Mucosa of descending colon (tissue), 3 donors: ENCODE results near the gene VIPR1. TPM values are rescaled to one million over a fixed set of nuclear protein-coding genes. Genes with fewer than 3 reads are reported as not detected.

Experiments used
- ATAC-seq: fragments of 200-7000 bp; cut with Tn5 transposase; one replicate; pipeline ENCODE4 v1.9.1; 2020; ENCODE audit warnings: mild to moderate bottlenecking, moderate library complexity
- DNase-seq, 3 donors: peaks; one replicate each; pipeline ENCODE4 v3.0.0-alpha.2; 2020
- H3K36me3 ChIP-seq: fragments of 200-600 bp; one replicate; pipeline ENCODE4 v1.8.0; 2021; ENCODE audit warnings: low read depth, mild to moderate bottlenecking
- H3K4me1 ChIP-seq: fragments of 200-600 bp; one replicate; pipeline ENCODE4 v1.8.0; 2021; ENCODE audit warnings: low read depth, mild to moderate bottlenecking
- H3K4me3 ChIP-seq: fragments of 200-600 bp; one replicate; pipeline ENCODE4 v1.8.0; 2021; ENCODE audit warnings: mild to moderate bottlenecking
- H3K9me3 ChIP-seq: fragments of 200-600 bp; one replicate; pipeline ENCODE4 v1.8.0; 2021; ENCODE audit warnings: mild to moderate bottlenecking
- intact Hi-C, 2 donors: fragments of 100-400 bp; cut with DNase I in 1 of 2; cut with micrococcal nuclease in 1 of 2; formaldehyde crosslinking; loops; one replicate each; pipeline versions ENCODE4 v1.11.0 to v1.11.1; 2022; cut with DNase I, micrococcal nuclease
- total RNA-seq, 3 donors: library from RNA; stranded (reverse); fragmentation: NEBNext Ultra II Directional in 2 of 3; extraction: Animal tissue kit (Norgen Biotek cat#: 25700) in 2 of 3; gene quantifications; one replicate each; pipeline versions ENCODE4 v1.2.1 to v1.2.4, GENCODE V29; 2021 to 2023
- TF ChIP-seq, protein P1 (sequence below): fragments of 200-600 bp; IDR thresholded peaks from one replicate; pipeline ENCODE4 v1.8.0; 2022; ENCODE audit warnings: antibody characterized with exemption, mild to moderate bottlenecking
- donor health status: DM: no; HTN: no; CAD: no; lungs with moderate emphysema.
- donor health status: DM: no; HTN: no; CAD: no.
- donor health status: DM: no; HTN: yes; CAD: no.

The VIPR1 gene
- total RNA-seq, 3 donors from 2014 or later, result 68.9 to 202 (median 148) TPM

DNA sequence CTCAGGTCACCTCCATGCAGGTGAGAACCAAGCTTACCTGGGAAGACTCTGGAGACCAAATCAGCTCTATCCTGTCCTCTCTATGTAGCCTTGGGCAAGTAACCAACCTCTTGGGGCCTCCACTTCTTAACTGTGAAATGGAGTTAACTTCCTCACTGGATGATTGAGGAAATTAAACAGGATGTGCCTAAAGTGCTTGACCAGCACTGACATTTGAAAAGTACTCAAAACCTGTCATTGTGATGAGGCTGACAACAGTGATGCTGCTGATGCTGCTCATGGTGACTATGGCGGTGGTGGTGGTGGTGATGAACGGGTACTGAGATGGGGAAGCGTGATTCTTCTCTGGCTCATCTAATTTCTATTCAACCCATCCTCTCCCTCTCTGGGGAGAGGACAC, 22.3 kb downstream of the VIPR1 start:
- ATAC-seq, result no peak
- TF ChIP-seq, protein P1, sequence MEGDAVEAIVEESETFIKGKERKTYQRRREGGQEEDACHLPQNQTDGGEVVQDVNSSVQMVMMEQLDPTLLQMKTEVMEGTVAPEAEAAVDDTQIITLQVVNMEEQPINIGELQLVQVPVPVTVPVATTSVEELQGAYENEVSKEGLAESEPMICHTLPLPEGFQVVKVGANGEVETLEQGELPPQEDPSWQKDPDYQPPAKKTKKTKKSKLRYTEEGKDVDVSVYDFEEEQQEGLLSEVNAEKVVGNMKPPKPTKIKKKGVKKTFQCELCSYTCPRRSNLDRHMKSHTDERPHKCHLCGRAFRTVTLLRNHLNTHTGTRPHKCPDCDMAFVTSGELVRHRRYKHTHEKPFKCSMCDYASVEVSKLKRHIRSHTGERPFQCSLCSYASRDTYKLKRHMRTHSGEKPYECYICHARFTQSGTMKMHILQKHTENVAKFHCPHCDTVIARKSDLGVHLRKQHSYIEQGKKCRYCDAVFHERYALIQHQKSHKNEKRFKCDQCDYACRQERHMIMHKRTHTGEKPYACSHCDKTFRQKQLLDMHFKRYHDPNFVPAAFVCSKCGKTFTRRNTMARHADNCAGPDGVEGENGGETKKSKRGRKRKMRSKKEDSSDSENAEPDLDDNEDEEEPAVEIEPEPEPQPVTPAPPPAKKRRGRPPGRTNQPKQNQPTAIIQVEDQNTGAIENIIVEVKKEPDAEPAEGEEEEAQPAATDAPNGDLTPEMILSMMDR, result no peak
- intact Hi-C loops, result no loop called here

DNA sequence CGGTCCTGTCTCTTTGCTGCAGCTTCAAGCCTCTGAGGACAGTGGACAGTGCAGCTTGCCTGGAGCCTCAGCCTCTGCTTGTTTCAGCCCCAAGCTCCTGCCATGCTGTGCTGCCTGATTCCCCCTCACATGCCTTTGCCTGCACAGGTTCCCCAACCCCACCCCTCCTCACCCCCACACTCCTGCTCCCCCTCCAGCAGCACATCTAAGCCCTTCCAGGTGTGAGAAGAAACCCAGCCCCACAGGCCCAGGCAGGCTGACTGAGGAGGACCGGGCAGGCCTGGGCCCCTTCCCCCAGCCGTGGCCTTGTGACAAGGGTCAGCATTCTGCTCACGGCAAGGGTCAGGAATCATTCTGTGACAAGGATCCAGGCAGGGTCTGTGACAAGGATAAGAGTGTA, 22.8 kb downstream of the VIPR1 start:
- ATAC-seq, result no peak
- H3K9me3 ChIP-seq, result no peaks in the 10 kb centered on the region
- intact Hi-C loops, result no loop called here
- TF ChIP-seq, protein P1, result no peak
- H3K4me1 ChIP-seq, result peaks cover under 1% of the 10 kb centered on the region
- no peak overlapping the region for H3K4me3 ChIP-seq
- no peak for DNase-seq
- H3K36me3 ChIP-seq, result no peaks in the 10 kb centered on the region

More for the DNA sequence above, 22.3 kb downstream of the VIPR1 start:
- Histone ChIP-seq H3K36me3 (no peaks in the 10 kb centered on the region), H3K4me3 (no peak overlapping the region), H3K4me1 (peaks cover 6% of the 10 kb centered on the region), H3K9me3 (no peaks in the 10 kb centered on the region)
- DNase-seq, result no peak

DNA sequence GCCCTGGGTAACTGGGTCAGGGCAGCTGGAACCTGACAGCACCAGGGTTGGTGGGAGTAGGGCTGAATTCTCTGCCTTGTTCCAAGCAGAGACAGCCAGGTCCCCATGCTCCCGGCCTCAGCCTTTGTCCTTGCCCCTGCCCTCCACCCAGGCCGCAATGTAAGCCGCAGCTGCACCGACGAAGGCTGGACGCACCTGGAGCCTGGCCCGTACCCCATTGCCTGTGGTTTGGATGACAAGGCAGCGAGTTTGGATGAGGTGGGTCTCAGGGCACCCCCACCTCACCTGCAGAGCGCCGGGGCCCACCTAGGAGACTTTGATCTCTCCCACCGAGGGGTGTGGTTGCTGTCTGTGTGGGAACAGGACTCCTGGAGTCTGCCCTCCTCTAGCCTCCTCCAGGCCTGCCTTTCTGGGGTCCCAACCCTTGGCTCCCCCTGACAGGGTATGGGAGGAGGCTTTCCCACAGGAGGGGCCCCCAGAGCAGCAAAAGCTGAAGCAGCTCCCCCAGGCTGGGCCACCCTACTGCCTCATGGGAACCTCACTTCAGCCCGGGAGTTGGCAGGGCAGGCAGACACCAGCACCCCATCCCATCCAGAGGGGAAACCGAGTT, 23.4 kb downstream of the VIPR1 start:
- DNase-seq, result no peak

DNA sequence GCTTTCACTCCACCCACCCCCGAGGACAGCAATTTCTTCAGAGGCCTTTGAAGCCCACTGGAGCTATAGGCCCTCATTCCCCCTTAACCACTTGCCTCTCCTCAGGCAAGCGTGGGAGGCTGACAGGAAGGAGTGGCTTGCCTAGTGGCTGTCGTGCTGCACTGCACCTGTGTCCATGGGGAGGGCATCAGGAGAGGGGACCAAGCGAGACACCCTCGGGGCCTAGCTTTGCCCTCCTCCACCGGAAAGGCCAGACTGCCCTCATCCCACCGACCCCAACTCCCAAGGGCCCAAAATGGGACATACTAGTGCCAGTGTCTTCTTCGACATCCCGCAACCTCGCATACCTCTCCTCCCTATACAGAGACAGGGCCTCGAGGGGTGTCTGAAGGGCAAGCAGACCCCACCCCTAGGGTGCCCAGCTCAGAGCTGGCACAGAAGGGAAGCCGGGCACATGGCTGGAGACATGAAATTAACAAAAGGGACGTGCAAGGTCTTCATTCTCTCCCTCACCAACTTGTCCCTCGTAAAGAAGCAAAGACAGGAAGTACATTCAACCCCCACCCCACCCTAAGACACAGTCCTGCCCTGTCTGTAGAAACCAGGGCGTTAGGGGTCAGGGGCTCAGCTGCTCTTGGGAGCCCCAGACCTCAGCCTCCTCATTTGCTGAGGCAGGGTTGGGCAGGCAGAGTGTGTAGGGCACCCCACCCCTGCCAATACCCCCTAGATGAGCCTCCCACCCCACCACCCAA, 24.3 kb downstream of the VIPR1 start:
- no peaks in the 10 kb centered on the region for H3K4me1 ChIP-seq
- no peaks in the 10 kb centered on the region for H3K36me3 ChIP-seq
- intact Hi-C loops, result no loop called here
- DNase-seq (no peak), ATAC-seq (peak; percentile 27)
- H3K4me3 ChIP-seq, result no peak overlapping the region
- no peaks in the 10 kb centered on the region for H3K9me3 ChIP-seq
- TF ChIP-seq, protein P1, result no peak

More for the DNA sequence above, 23.4 kb downstream of the VIPR1 start:
- Histone ChIP-seq H3K4me1 (no peaks in the 10 kb centered on the region), H3K4me3 (no peak overlapping the region), H3K9me3 (no peaks in the 10 kb centered on the region), H3K36me3 (no peaks in the 10 kb centered on the region)
- intact Hi-C loops, result no loop called here
- TF ChIP-seq, protein P1, result no peak
- no peak for ATAC-seq

DNA sequence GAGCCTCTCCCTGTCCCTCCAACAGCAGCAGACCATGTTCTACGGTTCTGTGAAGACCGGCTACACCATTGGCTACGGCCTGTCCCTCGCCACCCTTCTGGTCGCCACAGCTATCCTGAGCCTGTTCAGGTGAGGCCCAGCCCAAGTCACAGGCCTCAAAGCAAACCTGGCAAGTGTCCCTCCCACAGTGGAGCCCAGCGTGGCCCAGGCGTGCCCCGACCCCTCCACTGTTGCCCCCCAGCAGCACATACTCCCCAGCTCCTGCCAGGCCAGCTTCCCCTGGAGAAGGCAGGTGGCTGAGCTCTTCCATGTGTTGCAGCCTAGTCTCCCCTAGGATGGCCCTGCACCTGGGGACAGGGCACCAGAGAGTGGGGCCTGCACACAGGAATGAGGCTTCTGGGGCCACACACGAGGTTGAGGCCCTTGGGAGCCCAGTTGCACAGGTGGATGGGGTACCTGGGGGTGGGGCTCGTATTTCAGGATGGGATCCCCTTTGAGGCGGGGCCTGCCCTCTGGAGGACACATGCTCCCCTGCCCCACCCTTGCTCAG, 25.0 kb downstream of the VIPR1 start:
- Histone ChIP-seq H3K9me3 (no peaks in the 10 kb centered on the region), H3K36me3 (no peaks in the 10 kb centered on the region), H3K4me3 (no peak overlapping the region), H3K4me1 (no peaks in the 10 kb centered on the region)
- intact Hi-C loops, result no loop called here
- DNase-seq (peak in 1 of 3 donors; percentile 19), ATAC-seq (no peak)
- TF ChIP-seq, protein P1, result no peak
